ENCODE data around the gene ZNF541. TPM values are rescaled to one million over a fixed set of nuclear protein-coding genes. Genes with fewer than 3 reads are reported as not detected.

The ZNF541 gene
- total and polyA plus RNA-seq, 4 donors = 0.22 to 0.59 (median 0.45) TPM

DNA sequence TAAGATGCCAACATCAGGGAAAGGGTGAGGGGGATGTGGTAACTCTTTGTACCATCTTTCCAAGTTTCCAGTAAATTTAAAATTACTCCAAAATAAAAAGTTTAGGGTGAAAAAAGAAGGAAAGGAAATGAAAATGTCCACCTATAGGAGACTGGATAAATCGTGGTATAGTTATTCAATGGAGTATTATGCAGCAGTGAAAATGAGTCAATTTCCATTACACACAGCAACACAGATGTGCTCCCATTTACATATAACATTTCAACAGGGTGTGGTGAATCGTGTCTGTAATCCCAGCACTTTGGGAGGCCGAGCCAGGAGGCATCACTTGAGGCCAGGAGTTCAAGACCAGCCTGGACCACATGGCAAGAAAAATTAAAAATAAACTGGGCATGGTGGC is 7.4 kb upstream of the ZNF541 start:
- 69% methylated on average over 2 of the region's 3 CpGs for WGBS (ENCODE audit: insufficient coverage)
- no peaks in the 10 kb centered on the region for H3K9me3 ChIP-seq (ENCODE audit: control insufficient read depth, insufficient read depth, low read length)

DNA sequence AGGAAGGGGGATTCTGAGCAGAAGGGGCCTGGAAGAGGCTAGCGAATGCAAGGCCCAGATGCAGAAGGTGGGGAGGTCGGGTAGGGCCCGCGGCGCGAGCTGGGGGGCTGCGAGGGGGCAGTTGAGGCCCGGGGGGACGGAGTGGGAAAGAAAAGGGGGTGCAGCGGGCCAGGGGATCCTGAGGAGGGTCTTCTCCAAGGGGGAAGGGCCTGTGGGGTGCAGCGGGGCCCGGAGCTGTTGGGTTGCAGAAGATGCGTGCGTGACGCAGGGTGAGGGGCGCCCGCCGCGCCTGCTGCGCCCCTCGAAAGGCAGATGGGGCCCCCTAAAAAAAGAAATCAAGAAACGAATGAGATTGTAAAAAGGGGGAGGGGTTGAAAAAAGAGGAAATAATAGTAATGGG is 313 bp downstream of the ZNF541 start:
- H3K36me3 ChIP-seq (ENCODE audit: control insufficient read depth, insufficient read depth, low read length) = no peaks in the 10 kb centered on the region
- H3K9me3 ChIP-seq (ENCODE audit: control insufficient read depth, insufficient read depth, low read length) = no peaks in the 10 kb centered on the region
- 67% methylated on average over 22 of the region's 22 CpGs for WGBS (ENCODE audit: insufficient coverage)
- H3K4me3 ChIP-seq (ENCODE audit: low read depth, low read length) = no peak overlapping the region
- H3K27me3 ChIP-seq (ENCODE audit: control insufficient read depth, insufficient read depth, low read length) = peaks cover 4% of the 10 kb centered on the region
- no peak overlapping the region for H3K27ac ChIP-seq (ENCODE audit: low read depth, low read length)
- DNase-seq (ENCODE audit: low read depth in 4 of 6, low spot score in 6 of 6) = no peak
- H3K4me1 ChIP-seq (ENCODE audit: control insufficient read depth, insufficient read depth, low read length) = peaks cover 13% of the 10 kb centered on the region

More for the DNA sequence above, 7.4 kb upstream of the ZNF541 start:
- no peak overlapping the region for H3K27ac ChIP-seq (ENCODE audit: low read depth, low read length)
- no peaks in the 10 kb centered on the region for H3K4me1 ChIP-seq (ENCODE audit: control insufficient read depth, insufficient read depth, low read length)
- no peak for DNase-seq (ENCODE audit: low read depth in 4 of 6, low spot score in 6 of 6)
- H3K36me3 ChIP-seq (ENCODE audit: control insufficient read depth, insufficient read depth, low read length) = no peaks in the 10 kb centered on the region
- H3K27me3 ChIP-seq (ENCODE audit: control insufficient read depth, insufficient read depth, low read length) = no peaks in the 10 kb centered on the region
- H3K4me3 ChIP-seq (ENCODE audit: low read depth, low read length) = no peak overlapping the region

DNA sequence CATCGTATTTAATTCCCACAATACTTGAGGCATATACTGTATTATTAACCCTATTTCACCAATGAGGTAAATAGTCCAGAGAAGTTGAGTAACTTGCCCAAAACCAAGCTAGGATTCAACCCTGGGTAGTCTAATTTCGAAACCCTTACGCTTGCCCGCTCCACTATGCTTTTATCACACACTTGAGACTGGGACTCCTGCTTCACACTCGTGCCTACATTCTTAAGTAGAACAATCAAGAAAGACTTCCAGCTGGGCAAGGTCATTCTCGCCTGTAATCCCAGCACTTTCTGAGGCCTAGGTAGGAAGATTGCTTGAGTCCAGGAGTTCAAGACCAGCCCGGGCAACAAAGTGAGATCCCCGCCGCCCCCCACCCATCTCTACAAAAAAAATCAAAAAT is 3.6 kb downstream of the ZNF541 start:
- Histone ChIP-seq H3K4me1 (ENCODE audit: control insufficient read depth, insufficient read depth, low read length) (peaks cover 13% of the 10 kb centered on the region), H3K4me3 (ENCODE audit: low read depth, low read length) (no peak overlapping the region), H3K27ac (ENCODE audit: low read depth, low read length) (no peak overlapping the region), H3K27me3 (ENCODE audit: control insufficient read depth, insufficient read depth, low read length) (peaks cover 4% of the 10 kb centered on the region), H3K9me3 (ENCODE audit: control insufficient read depth, insufficient read depth, low read length) (no peaks in the 10 kb centered on the region), H3K36me3 (ENCODE audit: control insufficient read depth, insufficient read depth, low read length) (no peaks in the 10 kb centered on the region)
- DNase-seq (ENCODE audit: low read depth in 4 of 6, low spot score in 6 of 6) = no peak
- WGBS (ENCODE audit: insufficient coverage) = 65% methylated on average over 4 of the region's 9 CpGs

DNA sequence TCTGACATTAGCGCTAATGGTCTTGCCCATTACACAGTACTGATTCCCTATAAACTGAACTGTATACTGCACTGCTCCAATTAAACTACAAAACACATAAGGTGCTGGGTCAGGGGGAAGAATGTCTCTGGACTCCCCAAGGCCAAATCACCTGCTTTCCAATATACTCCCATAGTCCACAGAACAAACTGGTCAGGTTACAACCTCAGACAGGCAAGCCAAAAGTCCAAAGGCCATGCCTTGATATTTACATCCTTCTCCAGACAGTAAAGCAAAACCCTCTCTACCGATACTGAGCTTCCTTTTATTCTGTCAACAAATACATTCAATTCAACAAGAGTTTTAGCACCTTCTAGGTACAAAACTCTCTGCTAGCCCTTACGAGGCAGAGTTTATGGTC is 8.9 kb downstream of the ZNF541 start:
- Histone ChIP-seq H3K9me3 (ENCODE audit: control insufficient read depth, insufficient read depth, low read length) (no peaks in the 10 kb centered on the region), H3K27me3 (ENCODE audit: control insufficient read depth, insufficient read depth, low read length) (no peaks in the 10 kb centered on the region), H3K27ac (ENCODE audit: low read depth, low read length) (no peak overlapping the region), H3K36me3 (ENCODE audit: control insufficient read depth, insufficient read depth, low read length) (no peaks in the 10 kb centered on the region), H3K4me1 (ENCODE audit: control insufficient read depth, insufficient read depth, low read length) (no peaks in the 10 kb centered on the region), H3K4me3 (ENCODE audit: low read depth, low read length) (no peak overlapping the region)
- 81% methylated on average over 2 of the region's 3 CpGs for WGBS (ENCODE audit: insufficient coverage)
- no peak for DNase-seq (ENCODE audit: low read depth in 4 of 6, low spot score in 6 of 6)

DNA sequence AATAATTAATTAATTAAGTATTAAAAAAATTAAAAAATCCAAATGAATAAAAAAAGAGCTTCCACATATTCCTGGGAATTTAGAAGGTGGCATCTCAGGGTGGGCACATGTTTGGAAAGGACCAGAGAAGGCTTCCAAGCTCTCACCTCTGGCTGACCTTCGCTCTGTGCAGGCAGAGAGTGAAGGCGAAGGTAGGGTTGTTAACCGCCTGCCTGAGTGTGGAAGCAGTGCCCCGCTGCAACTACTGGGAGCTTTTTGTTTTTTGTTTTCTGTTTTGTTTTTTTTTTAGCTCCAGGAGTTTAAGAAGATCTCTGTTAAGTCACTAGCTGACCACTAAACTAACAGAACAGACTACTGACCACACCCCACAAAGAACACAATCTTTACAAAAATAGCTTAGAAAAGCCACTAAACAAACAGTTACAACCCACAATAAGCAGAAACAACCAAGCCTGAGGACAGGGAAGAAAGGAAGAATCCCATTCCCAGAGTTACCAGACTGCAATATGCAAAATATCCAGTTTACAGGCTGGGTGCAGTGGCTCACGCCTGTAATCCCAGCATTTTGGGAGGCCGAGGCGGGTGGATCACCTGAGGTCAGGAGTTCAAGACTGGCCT is 11.4 kb downstream of the ZNF541 start:
- no peak overlapping the region for H3K27ac ChIP-seq (ENCODE audit: low read depth, low read length)
- WGBS (ENCODE audit: insufficient coverage) = 100% methylated on average over 1 of the region's 7 CpGs

DNA sequence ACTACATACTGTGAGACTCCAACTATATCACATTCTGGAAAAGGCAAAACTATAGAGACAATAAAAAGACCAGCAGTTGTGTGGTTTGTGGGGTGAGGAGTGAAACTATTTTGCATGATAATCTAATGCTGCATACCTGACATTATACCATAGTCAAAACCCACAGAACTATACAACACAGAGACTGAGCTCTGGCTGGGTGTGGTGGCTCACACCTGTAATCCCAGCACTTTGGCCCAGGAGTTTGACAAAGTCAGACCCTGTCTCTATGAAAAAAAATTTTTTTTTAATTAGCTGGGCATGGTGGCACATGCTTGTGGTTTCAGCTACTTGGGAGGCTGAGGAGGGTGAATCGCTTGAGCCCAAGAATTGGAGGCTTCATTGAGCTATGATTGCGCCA is 11.9 kb downstream of the ZNF541 start:
- no peak for DNase-seq (ENCODE audit: low read depth in 4 of 6, low spot score in 6 of 6)
- Histone ChIP-seq H3K4me1 (ENCODE audit: control insufficient read depth, insufficient read depth, low read length) (no peaks in the 10 kb centered on the region), H3K36me3 (ENCODE audit: control insufficient read depth, insufficient read depth, low read length) (no peaks in the 10 kb centered on the region), H3K27me3 (ENCODE audit: control insufficient read depth, insufficient read depth, low read length) (no peaks in the 10 kb centered on the region), H3K9me3 (ENCODE audit: control insufficient read depth, insufficient read depth, low read length) (no peaks in the 10 kb centered on the region), H3K27ac (ENCODE audit: low read depth, low read length) (no peak overlapping the region), H3K4me3 (ENCODE audit: low read depth, low read length) (no peak overlapping the region)
- 100% methylated on average over 1 of the region's 2 CpGs for WGBS (ENCODE audit: insufficient coverage)

More for the DNA sequence above, 11.4 kb downstream of the ZNF541 start:
- Histone ChIP-seq H3K36me3 (ENCODE audit: control insufficient read depth, insufficient read depth, low read length) (no peaks in the 10 kb centered on the region), H3K27me3 (ENCODE audit: control insufficient read depth, insufficient read depth, low read length) (no peaks in the 10 kb centered on the region), H3K9me3 (ENCODE audit: control insufficient read depth, insufficient read depth, low read length) (no peaks in the 10 kb centered on the region), H3K4me1 (ENCODE audit: control insufficient read depth, insufficient read depth, low read length) (no peaks in the 10 kb centered on the region), H3K4me3 (ENCODE audit: low read depth, low read length) (no peak overlapping the region)
- DNase-seq (ENCODE audit: low read depth in 4 of 6, low spot score in 6 of 6) = no peak

DNA sequence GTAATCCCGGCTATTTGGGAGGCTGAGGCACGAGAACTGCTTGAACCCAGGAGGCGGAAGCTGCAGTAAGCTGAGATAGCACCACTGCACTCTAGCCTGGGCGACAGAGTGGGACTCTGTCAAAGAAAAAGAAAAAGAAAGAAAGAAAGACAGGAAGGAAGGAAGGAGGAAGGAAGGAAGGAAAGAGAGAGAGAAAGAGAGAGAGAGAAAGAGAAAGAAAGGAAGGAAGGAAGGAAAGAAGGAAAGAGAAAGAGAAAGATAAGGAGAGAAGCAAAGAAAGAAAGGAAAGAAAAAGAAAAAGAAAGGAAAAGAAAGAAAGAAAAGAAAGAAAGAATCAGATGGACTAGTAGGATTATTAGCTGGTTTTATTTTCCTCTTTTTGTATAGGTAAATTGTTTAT is 22.8 kb downstream of the ZNF541 start:
- H3K36me3 ChIP-seq (ENCODE audit: control insufficient read depth, insufficient read depth, low read length) = no peaks in the 10 kb centered on the region
- H3K4me1 ChIP-seq (ENCODE audit: control insufficient read depth, insufficient read depth, low read length) = peaks cover 8% of the 10 kb centered on the region
- WGBS (ENCODE audit: insufficient coverage) = 86% methylated on average over 4 of the region's 4 CpGs
- peaks cover 9% of the 10 kb centered on the region for H3K27me3 ChIP-seq (ENCODE audit: control insufficient read depth, insufficient read depth, low read length)
- no peak overlapping the region for H3K27ac ChIP-seq (ENCODE audit: low read depth, low read length)
- no peak overlapping the region for H3K4me3 ChIP-seq (ENCODE audit: low read depth, low read length)
- no peak for DNase-seq (ENCODE audit: low read depth in 4 of 6, low spot score in 6 of 6)
- no peaks in the 10 kb centered on the region for H3K9me3 ChIP-seq (ENCODE audit: control insufficient read depth, insufficient read depth, low read length)

DNA sequence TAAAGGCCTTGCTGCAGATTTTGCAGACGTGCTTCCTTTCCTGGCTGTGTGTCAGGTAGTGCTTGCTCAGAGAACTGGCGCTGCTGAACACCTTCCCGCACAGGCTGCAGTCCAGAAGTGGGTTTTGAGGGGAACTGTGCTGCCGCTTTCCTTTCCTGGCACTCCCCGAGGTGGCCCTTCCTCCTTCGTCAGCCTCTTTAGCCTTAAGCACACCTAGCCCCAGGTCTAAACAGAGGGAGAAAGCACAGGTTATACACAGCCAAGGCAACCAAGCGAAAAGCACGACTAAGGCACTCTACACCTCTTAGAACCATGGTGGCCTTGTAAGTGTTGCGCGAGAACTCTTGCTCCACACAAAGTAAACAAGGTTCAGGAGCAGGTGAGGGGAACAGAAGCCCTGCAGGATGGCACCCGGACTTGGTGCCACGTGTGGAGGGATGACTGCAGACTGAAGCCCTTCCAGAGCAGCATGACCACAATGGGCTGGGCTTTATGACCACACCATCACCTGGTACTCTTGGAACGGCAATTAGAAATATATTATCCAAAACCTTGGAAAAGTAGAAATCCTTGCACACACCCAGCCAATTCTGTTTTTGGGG is 23.6 kb downstream of the ZNF541 start:
- DNase-seq (ENCODE audit: low read depth in 4 of 6, low spot score in 6 of 6) = no peak
- H3K9me3 ChIP-seq (ENCODE audit: control insufficient read depth, insufficient read depth, low read length) = no peaks in the 10 kb centered on the region
- H3K27ac ChIP-seq (ENCODE audit: low read depth, low read length) = no peak overlapping the region
- peaks cover 8% of the 10 kb centered on the region for H3K36me3 ChIP-seq (ENCODE audit: control insufficient read depth, insufficient read depth, low read length)
- peaks cover 16% of the 10 kb centered on the region for H3K27me3 ChIP-seq (ENCODE audit: control insufficient read depth, insufficient read depth, low read length)
- peaks cover 16% of the 10 kb centered on the region for H3K4me1 ChIP-seq (ENCODE audit: control insufficient read depth, insufficient read depth, low read length)
- H3K4me3 ChIP-seq (ENCODE audit: low read depth, low read length) = no peak overlapping the region
- 86% methylated on average over 12 of the region's 13 CpGs for WGBS (ENCODE audit: insufficient coverage)

DNA sequence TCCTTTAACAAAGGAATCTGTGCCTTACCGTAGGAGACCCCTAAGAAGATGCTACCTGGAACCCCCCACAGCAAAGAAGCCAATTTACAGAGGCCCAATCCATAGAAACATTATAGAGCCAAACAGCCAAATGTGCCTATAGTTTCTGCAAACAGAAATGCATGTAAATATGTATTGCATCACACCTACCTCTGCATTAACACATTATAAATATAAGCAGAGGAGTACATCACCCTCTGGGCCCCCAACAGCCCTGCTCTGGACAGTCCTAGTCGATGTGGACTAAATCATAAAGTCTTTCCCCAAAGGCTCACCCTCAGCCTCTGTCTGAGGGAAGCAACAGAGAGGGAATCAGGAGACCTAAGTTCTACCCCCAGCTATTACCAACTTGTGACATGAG is 25.7 kb downstream of the ZNF541 start:
- Histone ChIP-seq H3K9me3 (ENCODE audit: control insufficient read depth, insufficient read depth, low read length) (no peaks in the 10 kb centered on the region), H3K36me3 (ENCODE audit: control insufficient read depth, insufficient read depth, low read length) (peaks cover 11% of the 10 kb centered on the region), H3K4me3 (ENCODE audit: low read depth, low read length) (no peak overlapping the region), H3K4me1 (ENCODE audit: control insufficient read depth, insufficient read depth, low read length) (peaks cover 16% of the 10 kb centered on the region), H3K27ac (ENCODE audit: low read depth, low read length) (no peak overlapping the region), H3K27me3 (ENCODE audit: control insufficient read depth, insufficient read depth, low read length) (peaks cover 20% of the 10 kb centered on the region)
- WGBS (ENCODE audit: insufficient coverage) = 100% methylated on average over 1 of the region's 2 CpGs
- DNase-seq (ENCODE audit: low read depth in 4 of 6, low spot score in 6 of 6) = no peak

Measured in spinal cord (tissue), 10 donors.